ENCODE data around the gene RASA1.

Gene RASA1

DNA sequence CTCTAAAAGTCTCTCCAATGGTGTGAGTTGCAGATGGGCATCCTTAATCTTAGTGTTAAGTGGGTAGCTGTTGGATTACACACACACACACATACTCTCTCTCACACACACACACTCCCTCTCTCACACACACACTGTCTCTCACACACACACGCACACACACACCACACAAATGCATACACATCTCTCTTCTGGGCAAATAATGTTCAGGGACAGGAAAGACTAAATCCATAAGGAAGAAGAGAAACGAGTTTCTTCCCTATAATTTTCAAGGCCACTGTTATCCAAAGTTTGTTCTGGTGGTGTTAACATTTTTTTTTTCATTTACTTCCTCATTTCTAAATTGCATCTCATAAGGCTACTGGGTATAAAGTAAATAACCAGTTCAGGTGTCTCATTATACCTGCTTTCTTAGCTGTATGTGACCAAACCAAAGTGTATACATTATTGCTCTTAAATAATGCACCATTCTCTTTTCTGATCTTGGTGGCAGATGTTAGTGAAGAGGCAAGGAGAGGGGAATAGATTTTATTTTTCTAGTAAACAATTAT, 167.5 kb downstream of the RASA1 start:
- Histone ChIP-seq H3K4me3 (IDR thresholded peaks at IDR 0.05; ENCODE audit: insufficient read depth, low read depth, low read length) (no peak overlapping the region), H3K9ac (no peak overlapping the region), H3K27ac (no peak overlapping the region)

DNA sequence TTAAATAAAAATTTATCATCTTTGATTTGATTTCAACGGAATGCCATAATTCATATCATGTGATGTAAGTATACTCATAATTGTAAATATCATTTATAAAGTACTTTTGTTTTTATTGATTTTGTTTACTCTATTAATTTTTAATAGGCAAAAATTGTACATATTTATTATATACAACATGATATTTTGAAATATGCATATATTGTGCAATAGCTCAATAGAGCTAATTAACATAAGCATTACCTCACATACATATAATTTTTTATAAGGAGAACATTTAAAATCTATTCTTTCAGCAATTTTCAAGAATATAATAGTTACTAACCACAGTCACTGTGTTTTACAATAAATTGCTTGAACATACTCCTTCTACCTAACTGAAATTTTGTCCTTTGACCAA, 170.0 kb downstream of the RASA1 start:
- Histone ChIP-seq H3K27ac (no peak overlapping the region), H3K27me3 (ENCODE audit: insufficient read depth, low read depth) (no peaks in the 10 kb centered on the region), H3K9ac (no peak overlapping the region), H3K36me3 (ENCODE audit: insufficient read depth) (no peaks in the 10 kb centered on the region), H4K20me1 (ENCODE audit: insufficient read depth) (no peaks in the 10 kb centered on the region), H2AFZ (ENCODE audit: low read depth) (no peak overlapping the region), H3K4me2 (no peak overlapping the region), H3K4me1 (ENCODE audit: low read depth, poor library complexity, severe bottlenecking) (no peaks in the 10 kb centered on the region), H3K4me3 (IDR thresholded peaks at IDR 0.05; ENCODE audit: insufficient read depth, low read depth, low read length) (no peak overlapping the region), H3K79me2 (ENCODE audit: insufficient read depth, low read depth) (no peaks in the 10 kb centered on the region)
- TF ChIP-seq, protein P1, sequence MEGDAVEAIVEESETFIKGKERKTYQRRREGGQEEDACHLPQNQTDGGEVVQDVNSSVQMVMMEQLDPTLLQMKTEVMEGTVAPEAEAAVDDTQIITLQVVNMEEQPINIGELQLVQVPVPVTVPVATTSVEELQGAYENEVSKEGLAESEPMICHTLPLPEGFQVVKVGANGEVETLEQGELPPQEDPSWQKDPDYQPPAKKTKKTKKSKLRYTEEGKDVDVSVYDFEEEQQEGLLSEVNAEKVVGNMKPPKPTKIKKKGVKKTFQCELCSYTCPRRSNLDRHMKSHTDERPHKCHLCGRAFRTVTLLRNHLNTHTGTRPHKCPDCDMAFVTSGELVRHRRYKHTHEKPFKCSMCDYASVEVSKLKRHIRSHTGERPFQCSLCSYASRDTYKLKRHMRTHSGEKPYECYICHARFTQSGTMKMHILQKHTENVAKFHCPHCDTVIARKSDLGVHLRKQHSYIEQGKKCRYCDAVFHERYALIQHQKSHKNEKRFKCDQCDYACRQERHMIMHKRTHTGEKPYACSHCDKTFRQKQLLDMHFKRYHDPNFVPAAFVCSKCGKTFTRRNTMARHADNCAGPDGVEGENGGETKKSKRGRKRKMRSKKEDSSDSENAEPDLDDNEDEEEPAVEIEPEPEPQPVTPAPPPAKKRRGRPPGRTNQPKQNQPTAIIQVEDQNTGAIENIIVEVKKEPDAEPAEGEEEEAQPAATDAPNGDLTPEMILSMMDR (conservative IDR thresholded peaks at IDR 0.05; ENCODE audit: low read depth, low read length), result no peak

More for the DNA sequence above, 167.5 kb downstream of the RASA1 start:
- H3K4me1 ChIP-seq (ENCODE audit: low read depth, poor library complexity, severe bottlenecking), result no peaks in the 10 kb centered on the region
- TF ChIP-seq, protein P1 (conservative IDR thresholded peaks at IDR 0.05; ENCODE audit: low read depth, low read length), result no peak
- no peaks in the 10 kb centered on the region for H3K27me3 ChIP-seq (ENCODE audit: insufficient read depth, low read depth)
- H3K4me2 ChIP-seq, result no peak overlapping the region
- H2AFZ ChIP-seq (ENCODE audit: low read depth), result no peak overlapping the region
- H3K36me3 ChIP-seq (ENCODE audit: insufficient read depth), result no peaks in the 10 kb centered on the region
- no peaks in the 10 kb centered on the region for H4K20me1 ChIP-seq (ENCODE audit: insufficient read depth)
- no peaks in the 10 kb centered on the region for H3K79me2 ChIP-seq (ENCODE audit: insufficient read depth, low read depth)

DNA sequence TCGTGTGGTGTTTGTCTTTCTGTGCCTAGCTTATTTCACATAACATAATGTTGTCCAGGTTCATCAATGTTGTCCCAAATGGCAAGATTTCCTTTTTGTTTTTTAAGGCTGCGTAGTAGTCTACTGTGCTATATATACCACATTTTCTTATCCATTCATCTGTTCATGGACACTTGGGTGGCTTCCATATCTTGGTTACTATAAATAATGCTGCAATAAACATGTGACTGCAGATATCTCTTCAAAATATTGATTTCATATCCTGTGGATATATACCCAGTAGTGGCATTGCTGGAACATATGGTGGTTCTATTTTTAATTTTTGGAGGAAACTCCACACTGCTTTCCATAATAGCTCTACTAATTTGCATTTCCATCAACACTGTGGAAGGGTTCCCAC, 170.5 kb downstream of the RASA1 start:
- no peaks in the 10 kb centered on the region for H4K20me1 ChIP-seq (ENCODE audit: insufficient read depth)
- no peak overlapping the region for H2AFZ ChIP-seq (ENCODE audit: low read depth)
- H3K4me2 ChIP-seq, result no peak overlapping the region
- H3K79me2 ChIP-seq (ENCODE audit: insufficient read depth, low read depth), result no peaks in the 10 kb centered on the region
- no peak overlapping the region for H3K4me3 ChIP-seq (IDR thresholded peaks at IDR 0.05; ENCODE audit: insufficient read depth, low read depth, low read length)
- H3K9ac ChIP-seq, result no peak overlapping the region
- TF ChIP-seq, protein P1 (conservative IDR thresholded peaks at IDR 0.05; ENCODE audit: low read depth, low read length), result no peak
- no peaks in the 10 kb centered on the region for H3K36me3 ChIP-seq (ENCODE audit: insufficient read depth)
- H3K27me3 ChIP-seq (ENCODE audit: insufficient read depth, low read depth), result no peaks in the 10 kb centered on the region
- no peak overlapping the region for H3K27ac ChIP-seq
- no peaks in the 10 kb centered on the region for H3K4me1 ChIP-seq (ENCODE audit: low read depth, poor library complexity, severe bottlenecking)

All from KMS-11 (cell line).